ENCODE results near the gene MZT2B. TPM values are rescaled to one million over a fixed set of nuclear protein-coding genes. Genes with fewer than 3 reads are reported as not detected.
"Not testable (repeated sequence)": the region's sequence is repeated elsewhere in the genome, so short reads cannot be mapped to it uniquely, and the experiment has no call there.

Gene MZT2B
- total RNA-seq, 1 donor from 2014 or later: 188 TPM

GRCh38 chr2:130152816-130153595, 29.1 kb upstream of the MZT2B start:
- no peak for DNase-seq

GRCh38 chr2:130153721-130154422, 28.2 kb upstream of the MZT2B start:
- not testable (repeated sequence) for DNase-seq

- DNase-seq: not testable (repeated sequence)
Observed at GRCh38 chr2:130154423-130154770, 27.7 kb upstream of the MZT2B start.

- no peak for DNase-seq
Observed at GRCh38 chr2:130154773-130155765, 27.0 kb upstream of the MZT2B start.

GRCh38 chr2:130155956-130156623, 26.0 kb upstream of the MZT2B start:
- peak; percentile 74 for DNase-seq

- DNase-seq: no peak
Observed at GRCh38 chr2:130156624-130157004, 25.4 kb upstream of the MZT2B start.

GRCh38 chr2:130157354-130157753, 24.7 kb upstream of the MZT2B start:
- DNase-seq: not testable (repeated sequence)

- peak; percentile 11 for DNase-seq
Observed at GRCh38 chr2:130157825-130158514, 24.1 kb upstream of the MZT2B start.

- DNase-seq: no peak
Observed at GRCh38 chr2:130158631-130159030, 23.4 kb upstream of the MZT2B start.

GRCh38 chr2:130159376-130159775, 22.7 kb upstream of the MZT2B start:
- DNase-seq: not testable (repeated sequence)

GRCh38 chr2:130160131-130160530, 21.9 kb upstream of the MZT2B start:
- DNase-seq: no peak

GRCh38 chr2:130160838-130161705, 21.0 kb upstream of the MZT2B start:
- not testable (repeated sequence) for DNase-seq

- DNase-seq: not testable (repeated sequence)
Observed at GRCh38 chr2:130162486-130162885, 19.6 kb upstream of the MZT2B start.

- DNase-seq: no peak
Observed at GRCh38 chr2:130162968-130163367, 19.1 kb upstream of the MZT2B start.

GRCh38 chr2:130165293-130166016, 16.6 kb upstream of the MZT2B start:
- DNase-seq: no peak

- not testable (repeated sequence) for DNase-seq
Observed at GRCh38 chr2:130166611-130167010, 15.5 kb upstream of the MZT2B start.

- peak; percentile 21 for DNase-seq
Observed at GRCh38 chr2:130169163-130169562, 12.9 kb upstream of the MZT2B start.

GRCh38 chr2:130169896-130170295, 12.2 kb upstream of the MZT2B start:
- no peak for DNase-seq

GRCh38 chr2:130174866-130175265, 7.2 kb upstream of the MZT2B start:
- DNase-seq: not testable (repeated sequence)
